Glomerular endothelial cell (primary cell): Measurements from ENCODE around the gene WIPF3. TPM values are rescaled to one million over a fixed set of nuclear protein-coding genes. Genes with fewer than 3 reads are reported as not detected.
"Not testable (repeated sequence)": the region's sequence is repeated elsewhere in the genome, so short reads cannot be mapped to it uniquely, and the experiment has no call there.

ENCODE experiments used
- DNase-seq: peaks from one replicate; pipeline ENCODE4 v3.0.0-alpha.2; 2011; ENCODE audit warnings: low read depth, low spot score; ENCODE audit errors: extremely low read depth
- total RNA-seq: library from RNA; depleted of rRNA; stranded (reverse); fragments of >200 nt; gene quantifications from 2 replicates; pipeline ENCODE4 v1.2.3, GENCODE V29; 2015

Gene WIPF3
- total RNA-seq, 1 donor from 2014 or later, result not detected

DNA sequence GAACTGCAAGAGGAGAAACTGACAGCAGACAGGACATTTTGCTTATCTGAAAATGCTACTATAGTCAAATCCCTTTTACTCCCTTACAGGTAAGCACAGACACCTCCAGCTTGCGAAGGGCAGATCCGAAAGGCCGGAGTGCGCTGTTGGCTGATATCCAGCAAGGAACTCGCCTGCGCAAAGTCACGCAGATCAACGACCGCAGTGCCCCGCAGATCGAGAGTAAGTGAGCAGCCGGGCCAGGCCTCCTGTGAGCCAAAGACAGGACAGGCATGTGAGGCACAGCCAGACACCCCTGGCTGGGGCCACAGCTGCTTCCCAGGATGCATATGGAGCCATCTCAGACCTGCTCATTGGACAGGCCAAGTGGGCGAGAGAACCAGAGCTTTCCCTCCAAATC, 69.4 kb downstream of the WIPF3 start:
- DNase-seq, result no peak

- DNase-seq, result no peak
Measured at GRCh38 chr7:29877196-29877595, 70.9 kb downstream of the WIPF3 start.

- peak; percentile 54 for DNase-seq
Measured at GRCh38 chr7:29878081-29878688, 71.9 kb downstream of the WIPF3 start.

DNA sequence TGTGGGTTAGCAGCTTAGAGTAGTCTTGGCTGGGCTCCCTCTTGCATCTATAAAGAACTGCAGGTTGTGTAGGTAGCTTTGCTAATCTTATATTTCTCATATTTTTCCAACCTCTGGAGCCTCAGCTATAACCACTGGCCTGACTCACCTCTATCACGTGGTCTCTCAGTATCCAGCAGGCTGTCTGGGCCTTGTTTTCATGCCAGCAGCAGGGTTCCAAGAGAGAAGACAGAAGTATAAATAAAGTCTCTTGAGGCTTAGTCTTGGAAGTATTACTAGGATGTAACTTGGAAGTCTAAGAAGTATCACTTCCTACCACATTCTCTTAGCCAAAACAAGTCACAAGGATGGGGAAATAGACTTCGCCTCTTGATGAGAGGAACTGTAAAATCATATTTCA, 73.3 kb downstream of the WIPF3 start:
- DNase-seq, result no peak

DNA sequence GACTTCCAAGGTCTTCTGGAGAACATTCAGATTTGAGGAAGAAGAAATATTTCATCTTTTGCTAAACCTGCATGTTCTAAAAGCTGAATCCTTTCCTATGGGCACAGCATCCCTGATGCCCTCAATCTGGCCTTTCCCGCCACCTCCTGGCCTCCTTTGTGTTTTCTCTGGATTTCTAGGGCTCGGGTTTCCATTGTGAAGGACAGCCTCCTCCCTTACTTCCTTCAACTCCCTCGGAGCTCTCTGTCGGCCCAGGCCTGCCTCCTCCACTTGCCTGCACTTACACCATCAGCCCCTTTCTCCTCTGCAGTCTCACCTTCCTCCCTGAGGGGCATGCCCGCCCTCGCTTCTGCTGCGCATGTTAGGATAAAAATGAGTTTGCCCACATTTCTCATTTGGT, 75.4 kb downstream of the WIPF3 start:
- DNase-seq, result no peak

DNA sequence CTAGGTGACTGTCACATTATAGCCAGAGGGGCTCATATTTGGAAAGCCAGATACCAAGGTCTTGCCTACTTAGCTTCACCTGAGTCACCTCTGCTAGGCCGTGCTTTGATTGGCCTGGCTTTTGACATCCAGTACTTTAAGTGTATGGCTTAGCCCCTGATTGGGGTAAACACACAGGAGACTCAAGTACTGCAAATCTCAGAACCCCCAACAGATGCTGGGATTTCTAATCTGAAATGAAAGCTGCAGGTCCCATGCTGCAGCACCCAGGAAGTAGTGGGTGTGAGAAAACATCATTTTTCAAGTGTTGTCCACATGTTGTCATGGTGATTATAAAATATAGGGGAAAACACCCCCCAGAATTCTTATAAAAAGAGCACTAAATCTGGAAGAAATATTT, 76.2 kb downstream of the WIPF3 start:
- no peak for DNase-seq

DNA sequence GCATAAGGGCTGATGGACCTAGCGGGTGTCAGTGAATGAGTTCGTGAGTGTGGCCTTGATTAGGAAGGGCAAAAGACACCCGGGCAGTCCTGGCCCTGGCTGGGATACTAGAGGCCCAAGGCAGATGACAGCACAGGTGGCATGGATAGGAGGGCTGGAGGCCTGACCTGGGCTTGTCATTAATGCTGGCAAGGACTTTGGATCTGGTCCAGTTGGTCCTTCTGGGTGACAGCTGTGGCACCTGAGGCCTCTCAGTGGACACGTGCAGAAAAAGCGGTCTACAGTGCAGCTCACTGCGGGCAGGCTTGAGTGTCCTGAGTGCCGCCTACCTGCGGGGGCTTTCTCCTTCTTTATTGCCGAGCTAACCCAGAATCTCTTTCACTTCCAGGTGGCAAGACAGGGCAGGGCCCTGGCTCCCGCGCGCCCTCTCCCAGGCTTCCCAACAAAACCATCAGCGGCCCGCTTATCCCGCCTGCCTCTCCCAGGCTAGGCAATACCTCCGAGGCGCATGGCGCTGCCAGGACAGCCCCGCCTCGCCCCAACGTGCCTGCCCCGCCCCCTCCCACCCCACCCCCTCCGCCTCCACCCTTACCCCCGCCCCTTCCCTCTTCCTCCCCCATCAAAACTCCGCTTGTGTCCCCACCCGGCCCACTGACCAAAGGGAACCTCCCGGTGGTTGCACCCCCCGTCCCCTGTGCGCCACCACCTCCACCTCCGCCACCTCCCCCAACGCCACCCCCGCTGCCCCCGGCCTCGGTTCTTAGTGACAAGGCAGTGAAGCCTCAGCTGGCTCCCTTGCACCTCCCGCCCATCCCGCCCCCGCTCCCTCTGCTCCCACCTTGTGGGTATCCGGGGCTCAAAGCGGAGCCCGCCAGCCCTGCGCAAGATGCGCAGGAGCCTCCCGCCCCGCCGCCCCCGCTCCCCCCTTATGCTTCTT, 77.4 kb downstream of the WIPF3 start:
- DNase-seq, result no peak

GRCh38 chr7:29884399-29885272, 78.3 kb downstream of the WIPF3 start:
- DNase-seq, result no peak

DNA sequence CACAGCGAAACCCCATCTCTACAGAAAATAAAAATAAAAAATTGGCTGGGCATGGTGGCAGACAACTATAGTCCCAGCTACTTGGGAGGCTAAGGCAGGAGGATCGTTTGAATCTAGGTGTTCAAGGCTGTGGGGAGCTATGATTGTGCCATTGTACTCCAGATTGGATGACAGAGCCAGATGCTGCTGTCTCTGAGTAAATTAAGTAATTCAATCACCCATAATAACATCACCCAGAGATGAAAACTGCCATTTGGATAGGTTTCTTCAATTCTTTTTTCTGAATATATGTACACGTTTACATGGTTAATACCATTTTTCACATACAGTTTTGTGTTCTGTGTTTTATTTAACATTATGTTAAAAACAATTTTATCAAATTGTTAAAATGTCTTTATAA, 79.3 kb downstream of the WIPF3 start:
- DNase-seq, result no peak

- DNase-seq, result no peak
Measured at GRCh38 chr7:29886827-29887226, 80.5 kb downstream of the WIPF3 start.

DNA sequence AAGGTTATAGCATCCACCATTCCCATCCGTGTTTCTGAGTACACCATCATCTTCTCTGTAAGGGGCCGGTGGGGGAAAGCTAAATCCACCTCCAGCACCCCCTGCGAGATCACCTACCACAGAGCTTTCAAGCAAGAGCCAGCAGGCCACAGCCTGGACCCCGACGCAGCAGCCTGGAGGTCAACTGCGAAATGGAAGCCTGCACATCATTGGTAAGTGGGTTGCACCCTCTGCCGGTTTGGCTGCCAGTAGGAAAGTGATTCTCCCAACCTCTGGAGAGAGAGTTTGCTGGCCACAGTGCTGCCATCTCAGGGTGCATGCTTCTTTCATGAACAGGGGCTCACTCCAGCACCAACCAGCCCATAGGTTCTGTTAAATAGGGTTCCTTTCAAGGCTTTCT, 81.7 kb downstream of the WIPF3 start:
- DNase-seq, result no peak

GRCh38 chr7:29889288-29889687, 83.0 kb downstream of the WIPF3 start:
- DNase-seq, result no peak

GRCh38 chr7:29890251-29890650, 83.9 kb downstream of the WIPF3 start:
- DNase-seq, result no peak

DNA sequence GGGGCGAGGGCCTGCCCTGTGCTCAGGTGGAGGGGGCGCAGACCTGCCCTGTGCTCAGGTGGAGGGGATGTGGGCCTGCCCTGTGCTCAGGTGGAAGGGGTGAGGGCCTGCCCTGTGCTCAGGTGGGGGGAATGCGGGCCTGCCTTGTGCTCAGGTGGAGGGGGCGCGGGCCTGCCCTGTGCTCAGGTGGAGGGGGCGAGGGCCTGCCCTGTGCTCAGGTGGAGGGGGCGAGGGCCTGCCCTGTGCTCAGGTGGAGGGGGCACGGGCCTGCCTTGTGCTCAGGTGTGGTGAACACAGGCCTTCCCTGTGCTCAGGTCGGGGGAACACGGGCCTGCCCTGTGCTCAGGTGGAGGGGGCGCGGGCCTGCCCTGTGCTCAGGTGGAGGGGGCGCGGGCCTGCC, 84.5 kb downstream of the WIPF3 start:
- DNase-seq, result not testable (repeated sequence)

DNA sequence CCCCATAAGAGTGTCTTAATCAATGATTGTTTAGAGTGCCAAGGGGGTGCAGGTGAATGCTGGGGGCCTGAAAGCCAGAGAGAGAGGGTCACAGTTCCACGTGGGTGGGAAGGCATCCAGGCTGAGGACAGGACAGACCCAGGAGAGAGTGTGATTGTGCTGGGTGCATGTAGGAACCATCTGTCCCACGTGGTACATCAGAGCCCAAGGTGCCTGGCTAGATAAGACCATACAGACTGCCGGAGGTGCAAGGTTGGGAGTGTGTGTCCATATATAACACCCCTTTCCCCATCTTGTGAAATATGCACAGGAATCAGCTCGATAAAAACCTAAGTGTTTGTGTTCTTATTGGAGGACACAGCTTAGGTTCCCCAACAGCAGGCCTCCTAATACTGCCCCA, 85.5 kb downstream of the WIPF3 start:
- no peak for DNase-seq

- DNase-seq, result no peak
Measured at GRCh38 chr7:29892231-29892630, 85.9 kb downstream of the WIPF3 start.

- no peak for DNase-seq
Measured at GRCh38 chr7:29893351-29893965, 87.2 kb downstream of the WIPF3 start.

DNA sequence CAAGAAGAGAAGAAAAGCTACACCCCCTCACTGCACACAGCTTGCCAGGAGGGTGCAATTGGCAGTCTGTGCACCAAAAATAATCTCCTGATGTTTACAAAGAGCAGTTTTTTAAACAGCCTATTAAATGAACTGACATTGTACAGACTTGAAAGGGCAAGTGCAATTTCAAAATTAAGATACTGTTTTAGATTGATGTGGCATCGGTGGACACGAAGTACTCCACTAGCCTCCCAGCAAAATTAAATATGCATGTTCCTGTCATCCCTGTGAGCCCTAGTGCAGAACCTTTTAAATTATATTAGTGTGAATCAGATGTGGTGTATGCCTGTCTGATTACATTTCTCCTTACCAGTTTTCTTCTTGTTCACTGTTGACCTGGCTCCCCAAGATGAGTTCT, 87.9 kb downstream of the WIPF3 start:
- DNase-seq, result no peak

- DNase-seq, result no peak
Measured at GRCh38 chr7:29895559-29895958, 89.3 kb downstream of the WIPF3 start.

DNA sequence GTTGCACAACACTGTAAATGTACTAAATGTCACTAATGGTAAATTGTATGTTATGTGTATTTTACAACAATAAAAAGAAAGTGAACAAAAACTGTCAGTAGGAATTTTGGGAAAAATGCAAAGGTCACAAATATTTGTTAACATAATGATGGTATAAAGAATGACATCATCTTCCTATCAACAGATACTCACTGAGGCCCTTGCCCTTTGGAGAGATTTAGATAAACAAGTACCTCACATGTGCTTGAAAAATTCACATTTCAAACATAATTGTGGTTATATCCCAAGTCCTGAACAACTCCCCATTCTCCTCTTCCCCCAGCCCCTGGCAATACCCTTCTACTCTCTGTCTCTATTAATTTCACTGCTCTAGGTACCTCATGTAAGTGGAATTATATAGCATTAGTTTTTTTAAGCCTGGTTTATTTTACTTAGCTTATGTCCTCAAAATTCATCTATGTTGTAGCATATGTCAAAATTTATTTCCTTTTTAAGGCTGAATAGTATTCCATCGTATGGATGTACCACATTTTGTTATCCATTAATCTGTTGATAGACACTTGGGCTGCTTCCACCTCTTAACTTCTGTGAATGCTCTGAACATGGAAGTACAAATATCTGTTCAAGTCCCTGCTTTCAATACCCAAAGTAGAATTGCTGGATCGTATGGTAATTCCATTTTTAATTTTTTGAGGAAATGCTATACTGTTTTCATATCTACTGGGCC, 90.5 kb downstream of the WIPF3 start:
- DNase-seq, result no peak
